Measurements from ENCODE around the gene ME3. TPM values are rescaled to one million over a fixed set of nuclear protein-coding genes. Genes with fewer than 3 reads are reported as not detected.

Gene ME3
- total RNA-seq, 1 donor from 2014 or later, result 9.7 TPM

DNA sequence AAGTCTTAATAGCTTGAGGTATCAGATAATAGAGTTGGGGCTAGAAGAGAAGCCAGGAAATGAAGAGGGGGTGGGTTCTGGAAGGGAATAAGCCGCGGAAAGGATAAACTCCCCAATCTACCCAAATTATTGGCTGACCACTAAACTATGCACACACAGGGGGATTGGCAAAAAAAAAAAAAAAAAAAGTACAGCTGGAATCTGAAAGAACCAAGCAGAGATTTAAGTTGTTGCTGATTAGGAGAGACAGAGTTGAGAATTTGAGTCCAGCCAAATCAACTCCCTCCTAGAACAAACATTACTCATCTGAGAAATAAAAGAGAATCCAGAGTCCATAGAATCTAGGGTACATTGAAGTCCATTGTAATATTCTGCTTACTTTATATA, 162.8 kb downstream of the ME3 start:
- no peaks in the 10 kb centered on the region for H3K9me3 Mint-ChIP-seq
- no peaks in the 10 kb centered on the region for H3K27me3 Mint-ChIP-seq
- no peak overlapping the region for H3K27ac Mint-ChIP-seq
- H3K4me3 Mint-ChIP-seq, result no peak overlapping the region
- TF ChIP-seq, protein P1, sequence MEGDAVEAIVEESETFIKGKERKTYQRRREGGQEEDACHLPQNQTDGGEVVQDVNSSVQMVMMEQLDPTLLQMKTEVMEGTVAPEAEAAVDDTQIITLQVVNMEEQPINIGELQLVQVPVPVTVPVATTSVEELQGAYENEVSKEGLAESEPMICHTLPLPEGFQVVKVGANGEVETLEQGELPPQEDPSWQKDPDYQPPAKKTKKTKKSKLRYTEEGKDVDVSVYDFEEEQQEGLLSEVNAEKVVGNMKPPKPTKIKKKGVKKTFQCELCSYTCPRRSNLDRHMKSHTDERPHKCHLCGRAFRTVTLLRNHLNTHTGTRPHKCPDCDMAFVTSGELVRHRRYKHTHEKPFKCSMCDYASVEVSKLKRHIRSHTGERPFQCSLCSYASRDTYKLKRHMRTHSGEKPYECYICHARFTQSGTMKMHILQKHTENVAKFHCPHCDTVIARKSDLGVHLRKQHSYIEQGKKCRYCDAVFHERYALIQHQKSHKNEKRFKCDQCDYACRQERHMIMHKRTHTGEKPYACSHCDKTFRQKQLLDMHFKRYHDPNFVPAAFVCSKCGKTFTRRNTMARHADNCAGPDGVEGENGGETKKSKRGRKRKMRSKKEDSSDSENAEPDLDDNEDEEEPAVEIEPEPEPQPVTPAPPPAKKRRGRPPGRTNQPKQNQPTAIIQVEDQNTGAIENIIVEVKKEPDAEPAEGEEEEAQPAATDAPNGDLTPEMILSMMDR (conservative IDR thresholded peaks at IDR 0.05), result no peak
- no peaks in the 10 kb centered on the region for H3K36me3 Mint-ChIP-seq
- no peaks in the 10 kb centered on the region for H3K4me1 Mint-ChIP-seq (ENCODE audit: unreplicated experiment)
- DNase-seq (ENCODE audit: extremely low spot score, unreplicated experiment), result no peak

DNA sequence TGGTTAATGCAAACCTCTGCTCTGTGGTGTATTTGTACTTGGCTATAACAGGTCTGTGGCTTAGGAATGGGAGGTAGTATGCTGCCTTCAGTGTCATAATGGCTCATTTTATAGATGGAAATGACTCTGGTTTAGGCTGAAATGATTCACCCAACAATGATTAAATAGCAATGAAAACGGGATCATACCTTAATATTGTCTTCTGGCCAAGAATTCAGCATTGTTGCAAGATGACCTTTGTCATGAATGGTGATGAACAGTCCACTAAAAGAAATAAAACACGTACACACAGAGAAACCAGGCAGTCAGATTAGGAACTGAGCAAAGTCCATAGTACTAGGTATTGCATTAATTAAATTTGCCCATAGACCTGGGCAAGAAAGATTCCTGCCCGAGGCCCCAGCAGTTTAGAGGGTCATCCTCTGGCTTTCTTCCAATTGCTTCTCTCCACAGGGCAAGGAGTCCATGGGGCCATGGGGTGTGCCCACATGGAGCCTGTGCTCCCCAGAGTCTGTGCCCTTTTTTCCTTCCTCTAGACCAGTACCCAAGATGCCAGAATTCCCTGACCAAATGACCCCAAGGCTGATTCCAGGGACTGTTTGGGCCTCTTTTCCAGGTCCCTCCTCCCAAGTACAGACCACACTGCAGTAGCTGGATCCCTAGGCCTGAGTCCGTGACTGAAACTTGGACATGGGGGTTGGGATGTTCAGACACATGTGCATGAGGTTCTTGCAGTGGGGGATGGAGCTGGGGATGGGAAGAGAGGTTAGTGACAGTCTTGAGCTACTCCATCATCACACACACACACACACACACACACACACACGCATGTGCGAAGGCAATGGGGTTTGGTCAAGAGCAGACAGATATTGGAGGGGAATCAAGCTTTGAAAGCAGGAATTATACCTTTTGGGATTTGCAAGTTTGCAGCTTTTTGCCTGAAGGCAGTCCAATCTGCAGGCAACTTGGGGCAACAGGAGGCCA, 163.5 kb downstream of the ME3 start:
- no peak overlapping the region for H3K4me3 Mint-ChIP-seq
- TF ChIP-seq, protein P1 (conservative IDR thresholded peaks at IDR 0.05), result no peak
- no peaks in the 10 kb centered on the region for H3K4me1 Mint-ChIP-seq (ENCODE audit: unreplicated experiment)
- H3K36me3 Mint-ChIP-seq, result no peaks in the 10 kb centered on the region
- no peaks in the 10 kb centered on the region for H3K27me3 Mint-ChIP-seq
- H3K9me3 Mint-ChIP-seq, result no peaks in the 10 kb centered on the region
- no peak for DNase-seq (ENCODE audit: extremely low spot score, unreplicated experiment)
- no peak overlapping the region for H3K27ac Mint-ChIP-seq

DNA sequence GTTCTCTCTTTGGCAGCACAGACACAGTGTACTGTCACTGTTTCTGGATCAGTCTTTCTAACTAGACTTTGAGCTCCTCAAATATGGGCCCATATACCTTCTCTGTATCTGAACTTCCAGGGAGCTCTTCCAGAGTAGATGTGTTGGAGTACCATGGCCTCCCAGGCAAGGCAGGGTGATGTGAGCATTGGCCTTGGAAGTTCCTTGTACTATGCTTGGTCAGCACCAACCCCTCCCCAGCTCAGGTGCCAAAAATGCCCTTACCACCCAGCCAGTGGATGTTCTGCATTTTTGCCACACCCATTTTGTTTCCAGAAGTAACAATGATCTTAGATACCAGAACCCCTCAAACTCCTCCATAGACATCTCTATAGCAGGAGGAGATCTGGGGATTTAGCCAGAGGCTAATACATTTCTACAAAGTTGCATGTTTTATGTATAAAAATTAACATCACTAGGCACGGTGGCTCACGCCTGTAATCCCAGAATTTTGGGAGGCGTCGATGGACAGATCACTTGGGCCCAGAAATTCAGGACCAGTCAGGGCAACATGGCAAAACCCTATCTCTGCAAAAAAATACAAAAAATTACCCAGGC, 165.1 kb downstream of the ME3 start:
- H3K9me3 Mint-ChIP-seq, result no peaks in the 10 kb centered on the region
- DNase-seq (ENCODE audit: extremely low spot score, unreplicated experiment), result no peak

DNA sequence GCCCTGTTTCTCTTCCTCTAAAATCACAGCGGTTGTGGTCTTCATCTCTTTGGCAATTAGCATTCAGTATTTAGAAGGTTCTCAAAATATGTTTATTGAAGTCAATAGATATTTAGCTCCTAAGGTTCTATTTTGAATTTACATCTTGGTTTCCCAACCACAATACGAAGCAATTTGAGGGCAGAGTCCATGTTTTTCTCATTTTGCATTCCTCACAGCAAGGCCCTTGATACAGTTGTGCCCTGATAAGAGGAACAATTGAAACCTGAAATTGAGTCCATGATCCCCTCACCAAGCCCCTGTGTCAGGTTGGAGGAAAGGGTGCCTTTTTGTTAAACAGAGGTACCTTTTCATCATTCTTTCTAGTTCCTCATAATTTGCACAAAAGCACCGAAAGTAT, 166.2 kb downstream of the ME3 start:
- Mint-ChIP-seq H3K9me3 (no peaks in the 10 kb centered on the region), H3K4me3 (no peak overlapping the region), H3K36me3 (no peaks in the 10 kb centered on the region), H3K27me3 (no peaks in the 10 kb centered on the region), H3K4me1 (ENCODE audit: unreplicated experiment) (no peaks in the 10 kb centered on the region), H3K27ac (no peak overlapping the region)
- TF ChIP-seq, protein P1 (conservative IDR thresholded peaks at IDR 0.05), result no peak
- no peak for DNase-seq (ENCODE audit: extremely low spot score, unreplicated experiment)

More for the DNA sequence above, 165.1 kb downstream of the ME3 start:
- Mint-ChIP-seq H3K27me3 (no peaks in the 10 kb centered on the region), H3K36me3 (no peaks in the 10 kb centered on the region), H3K4me1 (ENCODE audit: unreplicated experiment) (no peaks in the 10 kb centered on the region), H3K4me3 (no peak overlapping the region), H3K27ac (no peak overlapping the region)
- TF ChIP-seq, protein P1 (conservative IDR thresholded peaks at IDR 0.05), result no peak

DNA sequence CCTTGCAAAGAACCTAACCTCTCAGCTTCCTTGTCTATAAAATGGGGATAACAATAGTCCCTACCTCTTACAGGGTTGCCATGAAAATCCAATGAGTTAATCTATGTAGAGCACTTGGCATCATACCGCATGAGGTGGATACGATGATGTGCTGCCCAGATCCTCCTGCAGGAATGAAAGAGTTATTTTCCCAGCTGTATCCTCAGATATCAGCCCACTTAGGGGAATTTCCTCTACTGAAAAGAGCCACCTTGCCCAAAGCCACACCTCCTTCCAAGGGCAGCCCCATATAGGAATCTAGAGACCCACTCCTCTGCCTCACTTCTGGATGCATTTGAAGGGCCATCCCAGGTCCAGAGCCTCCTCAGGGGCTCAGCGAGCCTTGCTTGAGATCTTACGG, 169.3 kb downstream of the ME3 start:
- Mint-ChIP-seq H3K27me3 (no peaks in the 10 kb centered on the region), H3K9me3 (no peaks in the 10 kb centered on the region), H3K4me1 (ENCODE audit: unreplicated experiment) (no peaks in the 10 kb centered on the region), H3K27ac (no peak overlapping the region), H3K36me3 (no peaks in the 10 kb centered on the region), H3K4me3 (no peak overlapping the region)
- DNase-seq (ENCODE audit: extremely low spot score, unreplicated experiment), result no peak
- TF ChIP-seq, protein P1 (conservative IDR thresholded peaks at IDR 0.05), result no peak

Data from type B pancreatic cell (in vitro differentiated cells).